ENCODE measurements around the gene PRPS1. TPM values are rescaled to one million over a fixed set of nuclear protein-coding genes. Genes with fewer than 3 reads are reported as not detected.
"Not testable (repeated sequence)": the region's sequence is repeated elsewhere in the genome, so short reads cannot be mapped to it uniquely, and the experiment has no call there.

Gene PRPS1
- total RNA-seq, 2 donors from 2014 or later, result 59.2 to 104 TPM

GRCh38 chrX:107654872-107655761 is 26.8 kb downstream of the PRPS1 start:
- H3K9me3 Mint-ChIP-seq, result no peaks in the 10 kb centered on the region

GRCh38 chrX:107656978-107657377 is 28.7 kb downstream of the PRPS1 start:
- peaks cover 0 to 12% of the 10 kb centered on the region in 2 donors for H3K27me3 Mint-ChIP-seq
- H3K4me3 Mint-ChIP-seq, result no peak overlapping the region
- H3K36me3 Mint-ChIP-seq, result no peaks in the 10 kb centered on the region
- H3K9me3 Mint-ChIP-seq, result no peaks in the 10 kb centered on the region
- no peak overlapping the region for H3K27ac Mint-ChIP-seq
- no peak for DNase-seq (ENCODE audit: low spot score)
- ATAC-seq, result no peak
- H3K4me1 Mint-ChIP-seq (ENCODE audit: low read depth in 2 of 2), result peaks cover 5 to 8% of the 10 kb centered on the region in 2 donors

More at GRCh38 chrX:107654872-107655761, 26.8 kb downstream of the PRPS1 start:
- no peaks in the 10 kb centered on the region for H3K36me3 Mint-ChIP-seq
- no peak overlapping the region for H3K27ac Mint-ChIP-seq
- no peak overlapping the region for H3K4me3 Mint-ChIP-seq
- peaks cover 0 to 12% of the 10 kb centered on the region in 2 donors for H3K27me3 Mint-ChIP-seq
- ATAC-seq (peak; percentile 72 to 82), DNase-seq (ENCODE audit: low spot score) (peak; percentile 72)
- H3K4me1 Mint-ChIP-seq (ENCODE audit: low read depth in 2 of 2), result peaks cover 5 to 8% of the 10 kb centered on the region in 2 donors

DNA sequence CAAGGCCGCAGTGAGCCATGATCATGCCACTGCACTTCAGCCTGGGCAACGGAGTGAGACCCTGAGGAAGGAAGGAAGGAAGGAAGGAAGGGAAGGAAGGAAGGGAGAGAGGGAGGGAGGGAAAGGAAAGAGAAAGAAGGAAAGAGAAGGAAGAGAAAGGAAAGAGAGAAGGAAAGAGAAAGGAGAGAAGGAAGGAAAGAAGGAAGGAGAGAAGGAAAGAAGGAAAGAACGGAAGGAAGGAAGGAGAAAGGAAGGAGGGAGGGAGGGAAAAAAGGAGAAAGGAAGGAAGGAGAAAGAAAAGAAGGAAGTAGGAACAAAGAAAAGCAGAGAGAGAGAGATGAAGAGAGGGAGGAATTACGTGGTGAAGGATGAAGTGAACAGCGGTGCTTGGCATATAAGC is 30.4 kb downstream of the PRPS1 start:
- ATAC-seq (no peak), DNase-seq (ENCODE audit: low spot score) (no peak)
- H3K4me3 Mint-ChIP-seq, result no peak overlapping the region
- no peaks in the 10 kb centered on the region for H3K36me3 Mint-ChIP-seq
- H3K9me3 Mint-ChIP-seq, result no peaks in the 10 kb centered on the region
- peaks cover 0 to 12% of the 10 kb centered on the region in 2 donors for H3K27me3 Mint-ChIP-seq
- H3K4me1 Mint-ChIP-seq (ENCODE audit: low read depth in 2 of 2), result peaks cover 5 to 8% of the 10 kb centered on the region in 2 donors
- no peak overlapping the region for H3K27ac Mint-ChIP-seq

GRCh38 chrX:107659286-107659685 is 31.0 kb downstream of the PRPS1 start:
- Mint-ChIP-seq H3K4me1 (ENCODE audit: low read depth in 2 of 2) (peaks cover 5 to 8% of the 10 kb centered on the region in 2 donors), H3K36me3 (no peaks in the 10 kb centered on the region), H3K4me3 (no peak overlapping the region), H3K27ac (no peak overlapping the region), H3K27me3 (peaks cover 0 to 12% of the 10 kb centered on the region in 2 donors), H3K9me3 (no peaks in the 10 kb centered on the region)
- ATAC-seq, result no peak
- DNase-seq (ENCODE audit: low spot score), result no peak

DNA sequence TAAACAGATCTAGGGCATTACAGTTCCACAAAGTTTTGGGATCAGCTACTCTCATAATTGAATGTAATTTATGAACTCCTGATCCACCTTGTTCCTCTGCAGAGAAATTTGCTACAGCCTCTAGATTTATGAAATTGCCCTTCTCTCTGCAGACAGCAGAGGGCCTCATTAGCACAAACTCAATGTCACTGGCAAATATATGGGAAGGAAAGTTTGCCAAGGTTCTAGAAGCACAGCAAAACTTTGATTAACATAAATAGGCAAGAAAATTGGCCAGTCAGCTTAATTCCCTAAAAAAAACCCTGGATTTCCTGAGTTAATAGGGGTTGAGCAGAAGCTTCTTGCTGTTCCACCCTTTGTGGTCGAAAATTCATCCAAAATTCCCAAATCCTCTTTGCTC is 31.5 kb downstream of the PRPS1 start:
- Mint-ChIP-seq H3K36me3 (no peaks in the 10 kb centered on the region), H3K4me1 (ENCODE audit: low read depth in 2 of 2) (peaks cover 5 to 8% of the 10 kb centered on the region in 2 donors), H3K27me3 (peaks cover 0 to 12% of the 10 kb centered on the region in 2 donors), H3K4me3 (no peak overlapping the region), H3K9me3 (no peaks in the 10 kb centered on the region), H3K27ac (no peak overlapping the region)
- no peak for ATAC-seq
- DNase-seq (ENCODE audit: low spot score), result no peak

GRCh38 chrX:107662145-107662544 is 33.8 kb downstream of the PRPS1 start:
- no peaks in the 10 kb centered on the region for H3K36me3 Mint-ChIP-seq
- no peak overlapping the region for H3K27ac Mint-ChIP-seq
- DNase-seq (ENCODE audit: low spot score), result no peak
- no peaks in the 10 kb centered on the region for H3K9me3 Mint-ChIP-seq
- peaks cover 0 to 6% of the 10 kb centered on the region in 2 donors for H3K27me3 Mint-ChIP-seq
- no peaks in the 10 kb centered on the region for H3K4me1 Mint-ChIP-seq (ENCODE audit: low read depth in 2 of 2)
- no peak for ATAC-seq
- H3K4me3 Mint-ChIP-seq, result no peak overlapping the region

- no peaks in the 10 kb centered on the region for H3K9me3 Mint-ChIP-seq
- no peaks in the 10 kb centered on the region for H3K36me3 Mint-ChIP-seq
- H3K4me1 Mint-ChIP-seq (ENCODE audit: low read depth in 2 of 2), result no peaks in the 10 kb centered on the region
- ATAC-seq, result no peak
- DNase-seq (ENCODE audit: low spot score), result no peak
- H3K27ac Mint-ChIP-seq, result no peak overlapping the region
- H3K27me3 Mint-ChIP-seq, result peaks cover 0 to 12% of the 10 kb centered on the region in 2 donors
- H3K4me3 Mint-ChIP-seq, result no peak overlapping the region
These were observed 34.5 kb downstream of the PRPS1 start for GRCh38 chrX:107662824-107663223.

GRCh38 chrX:107666931-107667330 is 38.6 kb downstream of the PRPS1 start:
- Mint-ChIP-seq H3K9me3 (no peaks in the 10 kb centered on the region), H3K4me1 (ENCODE audit: low read depth in 2 of 2) (no peaks in the 10 kb centered on the region), H3K27me3 (peaks cover 0 to 12% of the 10 kb centered on the region in 2 donors), H3K36me3 (no peaks in the 10 kb centered on the region), H3K27ac (no peak overlapping the region), H3K4me3 (no peak overlapping the region)
- ATAC-seq (no peak), DNase-seq (ENCODE audit: low spot score) (no peak)

GRCh38 chrX:107667426-107667825 is 39.1 kb downstream of the PRPS1 start:
- Mint-ChIP-seq H3K9me3 (no peaks in the 10 kb centered on the region), H3K4me3 (no peak overlapping the region), H3K27me3 (peaks cover 0 to 12% of the 10 kb centered on the region in 2 donors), H3K27ac (no peak overlapping the region), H3K4me1 (ENCODE audit: low read depth in 2 of 2) (no peaks in the 10 kb centered on the region), H3K36me3 (no peaks in the 10 kb centered on the region)
- DNase-seq (ENCODE audit: low spot score), result no peak
- no peak for ATAC-seq

GRCh38 chrX:107668710-107669109 is 40.4 kb downstream of the PRPS1 start:
- not testable (repeated sequence) for H3K9me3 Mint-ChIP-seq; H3K4me3 Mint-ChIP-seq; H3K4me1 Mint-ChIP-seq (ENCODE audit: low read depth in 2 of 2)

DNA sequence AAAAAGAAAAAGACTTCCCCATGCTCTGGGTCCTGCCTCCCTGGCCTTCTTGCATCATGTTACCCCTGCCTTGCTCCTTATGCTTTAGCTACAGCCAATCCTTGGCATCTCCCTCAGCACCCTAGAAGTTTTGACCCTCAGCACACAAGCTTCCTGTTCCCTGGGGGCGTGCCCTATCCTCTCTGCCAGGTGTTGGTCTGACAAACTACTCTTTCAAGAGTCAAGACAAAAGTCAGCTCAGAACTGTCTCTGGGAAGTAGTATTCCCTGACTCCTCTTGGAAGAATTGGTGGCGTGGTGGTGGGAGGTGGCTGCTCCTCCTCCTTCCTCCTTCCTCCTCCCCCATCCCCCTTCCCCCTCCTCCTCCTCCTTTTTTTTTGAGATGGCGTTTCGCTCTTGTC is 41.0 kb downstream of the PRPS1 start:
- peaks cover 0 to 12% of the 10 kb centered on the region in 2 donors for H3K27me3 Mint-ChIP-seq
- no peaks in the 10 kb centered on the region for H3K9me3 Mint-ChIP-seq
- ATAC-seq (no peak), DNase-seq (ENCODE audit: low spot score) (no peak)
- no peak overlapping the region for H3K27ac Mint-ChIP-seq
- H3K4me1 Mint-ChIP-seq (ENCODE audit: low read depth in 2 of 2), result peaks cover 9 to 10% of the 10 kb centered on the region in 2 donors
- H3K36me3 Mint-ChIP-seq, result no peaks in the 10 kb centered on the region
- H3K4me3 Mint-ChIP-seq, result no peak overlapping the region

More at GRCh38 chrX:107668710-107669109, 40.4 kb downstream of the PRPS1 start:
- ATAC-seq; DNase-seq (ENCODE audit: low spot score); H3K36me3 Mint-ChIP-seq; H3K27ac Mint-ChIP-seq: not testable (repeated sequence)
- H3K27me3 Mint-ChIP-seq, result peaks cover 0 to 12% of the 10 kb centered on the region in 2 donors

GRCh38 chrX:107669885-107670628 is 41.7 kb downstream of the PRPS1 start:
- no peak for ATAC-seq
- DNase-seq (ENCODE audit: low spot score), result no peak
- Mint-ChIP-seq H3K9me3 (no peaks in the 10 kb centered on the region), H3K27me3 (peaks cover 0 to 18% of the 10 kb centered on the region in 2 donors), H3K4me3 (no peak overlapping the region), H3K4me1 (ENCODE audit: low read depth in 2 of 2) (peaks cover 17 to 18% of the 10 kb centered on the region in 2 donors), H3K27ac (no peak overlapping the region), H3K36me3 (no peaks in the 10 kb centered on the region)

DNA sequence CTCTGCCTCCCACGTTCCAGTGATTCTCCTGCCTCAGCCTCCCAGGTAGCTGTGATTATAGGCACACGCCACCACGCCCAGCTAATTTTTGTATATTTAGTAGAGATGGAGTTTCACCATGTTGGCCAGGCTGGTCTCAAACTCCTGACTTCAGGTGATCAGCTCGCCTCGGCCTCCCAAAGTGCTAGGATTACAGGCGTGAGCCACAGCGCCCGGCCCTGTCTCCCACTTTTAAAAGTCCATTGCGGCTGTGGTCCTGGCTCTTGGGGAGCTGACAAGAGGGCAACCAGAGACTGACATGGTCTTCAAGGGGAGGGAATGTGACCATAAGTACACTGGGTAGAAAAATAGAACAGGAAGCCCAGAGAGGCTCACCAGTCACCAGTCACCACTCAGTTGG is 42.9 kb downstream of the PRPS1 start:
- not testable (repeated sequence) for H3K9me3 Mint-ChIP-seq; ATAC-seq; H3K36me3 Mint-ChIP-seq; DNase-seq (ENCODE audit: low spot score); H3K27ac Mint-ChIP-seq; H3K4me3 Mint-ChIP-seq
- peaks cover 24 to 27% of the 10 kb centered on the region in 2 donors for H3K4me1 Mint-ChIP-seq (ENCODE audit: low read depth in 2 of 2)
- H3K27me3 Mint-ChIP-seq, result peaks cover 0 to 23% of the 10 kb centered on the region in 2 donors

GRCh38 chrX:107672955-107673378 is 44.7 kb downstream of the PRPS1 start:
- DNase-seq (ENCODE audit: low spot score) (peak; percentile 66), ATAC-seq (peak; percentile 73 to 76)
- Mint-ChIP-seq H3K27ac (peak overlapping the region; percentile 62 to 69), H3K4me3 (peak overlapping the region; percentile 75), H3K27me3 (peaks cover 0 to 11% of the 10 kb centered on the region in 2 donors), H3K36me3 (no peaks in the 10 kb centered on the region), H3K9me3 (no peaks in the 10 kb centered on the region), H3K4me1 (ENCODE audit: low read depth in 2 of 2) (peaks cover 24 to 35% of the 10 kb centered on the region in 2 donors)
